ENCODE results near the gene OXCT1. TPM values are rescaled to one million over a fixed set of nuclear protein-coding genes. Genes with fewer than 3 reads are reported as not detected.
A peak's percentile ranks its signal among the peaks of the same experiment; 100 is the strongest.

OXCT1 gene
- total and polyA plus RNA-seq, 2 of the 8 experiments (the other 6 are each of a cell fraction or from before 2014, with no cell fraction given): 10.1 to 28.2 TPM

GRCh38 chr5:41681840-41682239 lies 188.4 kb downstream of the OXCT1 start:
- H3K79me1 ChIP-seq (ENCODE audit: low read depth, low read length): no peaks in the 10 kb centered on the region
- ChIA-PET POLR2A (ENCODE audit: partially characterized antibody) (no interaction called here), CTCF (ENCODE audit: partially characterized antibody) (interaction anchor here (0.9 to 3.3 kb wide), 5 partner anchors 10 to 775 kb away, joined by 3 to 16 read pairs (median 3); no protein-coding TSS in a partner anchor)
- 0 out of 4 replicates have a peak, but pooled peaks cover 3 to 4% of the 10 kb centered on the region in 2 experiments for H3K9me3 ChIP-seq (ENCODE audit: insufficient read depth in 2 of 2, low read depth in 1 of 2, low read length in 1 of 2)
- no peak overlapping the region for H3K14ac ChIP-seq (ENCODE audit: insufficient read length)
- H2BK120ac ChIP-seq (replicated peaks; ENCODE audit: low read depth, low read length): no peak overlapping the region
- no peak overlapping the region for H2BK12ac ChIP-seq (ENCODE audit: low read depth, low read length)
- no peak overlapping the region for H4K91ac ChIP-seq (replicated peaks; ENCODE audit: insufficient read length, low read length)
- no peak overlapping the region for H2AK5ac ChIP-seq (ENCODE audit: low read depth, low read length)
- no peaks in the 10 kb centered on the region for H3K36me3 ChIP-seq (ENCODE audit: control insufficient read depth in 2 of 4, insufficient read depth in 4 of 4, low read length in 3 of 4)
- H3K4me3 ChIP-seq (ENCODE audit: extremely low read depth in 1 of 4, insufficient read depth in 2 of 4, low read depth in 3 of 4, low read length in 4 of 4): no peak overlapping the region
- H3K18ac ChIP-seq (ENCODE audit: extremely low read depth, low read length): no peak overlapping the region
- no peak overlapping the region for H3K9ac ChIP-seq (replicated peaks in 1 of 4; ENCODE audit: extremely low read depth in 1 of 4, low read depth in 3 of 4, low read length in 3 of 4)
- no peak overlapping the region for H3K27ac ChIP-seq (ENCODE audit: low read depth, low read length)
- no peak overlapping the region for H3K4me2 ChIP-seq (ENCODE audit: insufficient read depth in 1 of 2, low read depth in 2 of 2, low read length in 2 of 2)
- no peak overlapping the region for H2BK15ac ChIP-seq (ENCODE audit: low read length)
- no peaks in the 10 kb centered on the region for H3K79me2 ChIP-seq (ENCODE audit: control insufficient read depth in 1 of 2, insufficient read depth in 2 of 2, low read length in 2 of 2)
- no peak for DNase-seq (ENCODE audit: low read depth in 1 of 2, low spot score in 2 of 2)
- H3K4ac ChIP-seq (replicated peaks; ENCODE audit: insufficient read length, low read depth, low read length): no peak overlapping the region
- WGBS, 2 experiments (ENCODE audit: extremely low coverage in 1 of 2, insufficient coverage in 1 of 2, insufficient read length in 1 of 2, insufficient replicate concordance in 2 of 2, low coverage in 1 of 2, low lambda C conversion rate in 2 of 2, missing lambda C conversion rate in 1 of 2): 100% methylated on average over 1 of the region's 1 CpG; no CpG with 5 or more reads in 1 of the 2 experiments
- H4K8ac ChIP-seq (ENCODE audit: extremely low read depth, insufficient read depth, low read length): peak overlapping the region; percentile 81; the same call in 1 of the 2 replicates
- H2BK20ac ChIP-seq (ENCODE audit: low read length): no peak overlapping the region
- H4K5ac ChIP-seq (ENCODE audit: insufficient read length, low read depth, low read length): no peak overlapping the region
- no peaks in the 10 kb centered on the region for H3K27me3 ChIP-seq (replicated peaks in 1 of 4; ENCODE audit: control insufficient read depth in 3 of 4, extremely low read depth in 1 of 4, insufficient read depth in 3 of 4, low read length in 3 of 4)
- no peaks in the 10 kb centered on the region for H3K23me2 ChIP-seq (ENCODE audit: low read depth, low read length)
- no peaks in the 10 kb centered on the region for H4K20me1 ChIP-seq (replicated peaks in 1 of 2; ENCODE audit: control insufficient read depth in 1 of 2, insufficient read depth in 2 of 2, low read length in 2 of 2)
- TF ChIP-seq YY1 (IDR thresholded peaks at IDR 0.05; ENCODE audit: low read depth, low read length): no peak
- TF ChIP-seq, protein P1, sequence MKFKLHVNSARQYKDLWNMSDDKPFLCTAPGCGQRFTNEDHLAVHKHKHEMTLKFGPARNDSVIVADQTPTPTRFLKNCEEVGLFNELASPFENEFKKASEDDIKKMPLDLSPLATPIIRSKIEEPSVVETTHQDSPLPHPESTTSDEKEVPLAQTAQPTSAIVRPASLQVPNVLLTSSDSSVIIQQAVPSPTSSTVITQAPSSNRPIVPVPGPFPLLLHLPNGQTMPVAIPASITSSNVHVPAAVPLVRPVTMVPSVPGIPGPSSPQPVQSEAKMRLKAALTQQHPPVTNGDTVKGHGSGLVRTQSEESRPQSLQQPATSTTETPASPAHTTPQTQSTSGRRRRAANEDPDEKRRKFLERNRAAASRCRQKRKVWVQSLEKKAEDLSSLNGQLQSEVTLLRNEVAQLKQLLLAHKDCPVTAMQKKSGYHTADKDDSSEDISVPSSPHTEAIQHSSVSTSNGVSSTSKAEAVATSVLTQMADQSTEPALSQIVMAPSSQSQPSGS (IDR thresholded peaks at IDR 0.05; ENCODE audit: low read length): no peak
- no peak overlapping the region for H3K23ac ChIP-seq (ENCODE audit: insufficient read length)
- H2AFZ ChIP-seq (ENCODE audit: low read length): peak overlapping the region; percentile 53; the same call in 1 of the 2 replicates
- H2BK5ac ChIP-seq (ENCODE audit: low read depth, low read length): no peak overlapping the region
- H3K4me1 ChIP-seq (replicated peaks in 1 of 4; ENCODE audit: control insufficient read depth in 3 of 4, insufficient read depth in 4 of 4, low read length in 3 of 4): no peaks in the 10 kb centered on the region
- no peak overlapping the region for H3K56ac ChIP-seq (replicated peaks; ENCODE audit: insufficient read length, low read depth, low read length)
- FAIRE-seq: no peak

Data from H1 (cell line).